ENCODE data around the gene CARF.
"Not testable (repeated sequence)": the region's sequence is repeated elsewhere in the genome, so short reads cannot be mapped to it uniquely, and the experiment has no call there.

The CARF gene

GRCh38 chr2:202938960-202939359, 26.9 kb downstream of the CARF start:
- no peak for DNase-seq (ENCODE audit: low spot score)

- DNase-seq (ENCODE audit: low spot score) = no peak
These were observed 29.7 kb downstream of the CARF start for GRCh38 chr2:202941771-202942170.

- DNase-seq (ENCODE audit: low spot score) = no peak
These were observed 32.3 kb downstream of the CARF start for GRCh38 chr2:202944408-202944807.

DNA sequence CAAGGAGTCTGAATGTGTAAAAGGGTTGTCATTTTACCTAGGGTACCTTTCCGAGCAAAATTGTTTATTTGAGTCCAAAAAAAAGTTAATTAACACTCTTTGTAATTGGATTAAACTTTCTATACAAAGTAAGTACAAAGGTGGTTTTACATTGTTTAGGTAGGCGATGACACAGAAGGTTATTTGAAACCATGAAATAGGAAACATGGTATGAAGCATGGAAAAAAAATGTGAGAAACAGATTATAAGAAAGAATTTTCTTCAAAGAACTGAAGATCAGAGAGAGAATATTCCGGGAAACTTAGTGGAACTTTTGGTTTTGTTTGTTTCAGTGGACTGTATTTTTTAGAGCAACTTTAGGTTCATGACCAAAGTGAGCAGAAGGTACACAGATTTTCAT, 32.7 kb downstream of the CARF start:
- no peak for DNase-seq (ENCODE audit: low spot score)

DNA sequence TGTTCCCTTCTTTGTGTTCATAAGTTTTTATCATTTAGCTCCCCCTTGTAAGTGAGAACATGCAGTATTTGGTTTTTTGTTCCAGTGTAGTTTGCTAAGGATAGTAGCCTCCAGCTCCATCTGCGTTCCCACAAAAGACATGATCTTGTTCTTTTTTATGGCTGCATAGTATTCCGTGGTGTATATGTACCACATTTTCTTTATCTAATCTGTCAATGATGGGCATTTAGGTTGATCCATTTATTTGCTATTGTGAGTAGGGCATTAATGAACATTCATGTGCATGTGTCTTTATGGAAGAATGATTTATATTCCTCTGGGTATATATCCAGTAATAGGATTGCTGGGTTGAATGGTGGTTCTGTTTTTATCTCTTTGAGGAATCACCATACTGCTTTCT, 33.4 kb downstream of the CARF start:
- no peak for DNase-seq (ENCODE audit: low spot score)

GRCh38 chr2:202949333-202949732, 37.3 kb downstream of the CARF start:
- DNase-seq (ENCODE audit: low spot score) = not testable (repeated sequence)

- no peak for DNase-seq (ENCODE audit: low spot score)
These were observed 38.5 kb downstream of the CARF start for GRCh38 chr2:202950592-202950991.

GRCh38 chr2:202960524-202960923, 48.4 kb downstream of the CARF start:
- DNase-seq (ENCODE audit: low spot score) = no peak

DNA sequence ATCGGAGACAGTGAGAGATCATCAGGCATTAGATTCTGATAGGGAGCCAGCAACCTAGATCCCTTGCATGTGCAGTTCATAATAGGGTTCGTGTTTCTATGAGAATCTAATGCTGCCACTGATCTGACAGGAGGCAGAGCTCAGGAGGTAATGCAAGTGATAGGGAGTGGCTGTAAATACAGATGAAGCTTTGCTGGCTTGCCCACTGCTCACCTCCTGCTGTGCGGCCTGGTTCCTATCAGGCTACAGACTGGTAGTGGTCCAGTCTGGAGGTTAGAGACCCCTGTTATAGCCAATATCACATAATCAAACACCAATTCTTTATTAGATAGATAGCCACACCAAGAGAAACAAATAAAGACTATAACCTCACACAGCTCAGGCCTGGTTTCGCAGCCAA, 51.6 kb downstream of the CARF start:
- DNase-seq (ENCODE audit: low spot score) = no peak

GRCh38 chr2:202965810-202966460, 53.9 kb downstream of the CARF start:
- no peak for DNase-seq (ENCODE audit: low spot score)

DNA sequence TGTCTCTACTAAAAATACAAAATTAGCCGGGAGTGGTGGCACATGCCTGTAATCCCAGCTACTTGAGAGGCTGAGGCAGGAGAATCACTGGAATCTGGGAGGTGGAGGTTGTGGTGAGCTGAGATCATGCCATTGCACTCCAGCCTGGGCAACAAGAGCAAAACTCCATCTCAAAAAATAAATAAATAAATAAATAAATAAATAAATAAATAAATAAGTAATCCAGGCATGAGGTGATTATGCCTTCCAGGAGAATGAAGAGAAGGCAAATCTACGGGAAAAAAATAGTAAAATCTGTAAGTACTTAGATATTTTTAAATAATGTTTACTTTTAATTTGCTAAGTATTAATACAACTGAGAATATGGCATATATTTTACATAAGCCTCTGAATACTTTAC, 57.3 kb downstream of the CARF start:
- not testable (repeated sequence) for DNase-seq (ENCODE audit: low spot score)

DNA sequence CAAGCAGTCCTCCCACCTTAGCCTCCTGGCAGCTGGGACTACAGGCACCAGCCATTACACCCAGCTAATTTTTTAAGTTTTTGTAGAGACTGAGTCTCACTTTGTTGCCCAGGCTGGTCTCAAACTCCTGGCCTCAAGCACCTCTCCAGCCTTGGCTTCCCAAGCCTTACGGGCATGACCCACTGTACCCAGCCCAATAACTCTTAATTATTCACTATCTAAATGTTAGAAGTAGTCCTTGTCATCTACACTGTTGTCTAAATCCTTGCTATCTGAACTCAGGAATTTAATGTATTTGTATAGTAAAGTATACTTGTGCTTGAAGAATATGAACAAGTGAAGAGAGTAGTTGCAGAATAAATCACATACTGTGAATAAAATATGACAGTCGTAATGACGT, 64.7 kb downstream of the CARF start:
- no peak for DNase-seq (ENCODE audit: low spot score)

GRCh38 chr2:202982779-202983491, 70.9 kb downstream of the CARF start:
- no peak for DNase-seq (ENCODE audit: low spot score)

GRCh38 chr2:202989749-202990148, 77.7 kb downstream of the CARF start:
- no peak for DNase-seq (ENCODE audit: low spot score)

- DNase-seq (ENCODE audit: low spot score) = no peak
These were observed 78.4 kb downstream of the CARF start for GRCh38 chr2:202990501-202990900.

- not testable (repeated sequence) for DNase-seq (ENCODE audit: low spot score)
These were observed 85.0 kb downstream of the CARF start for GRCh38 chr2:202997113-202997512.

DNA sequence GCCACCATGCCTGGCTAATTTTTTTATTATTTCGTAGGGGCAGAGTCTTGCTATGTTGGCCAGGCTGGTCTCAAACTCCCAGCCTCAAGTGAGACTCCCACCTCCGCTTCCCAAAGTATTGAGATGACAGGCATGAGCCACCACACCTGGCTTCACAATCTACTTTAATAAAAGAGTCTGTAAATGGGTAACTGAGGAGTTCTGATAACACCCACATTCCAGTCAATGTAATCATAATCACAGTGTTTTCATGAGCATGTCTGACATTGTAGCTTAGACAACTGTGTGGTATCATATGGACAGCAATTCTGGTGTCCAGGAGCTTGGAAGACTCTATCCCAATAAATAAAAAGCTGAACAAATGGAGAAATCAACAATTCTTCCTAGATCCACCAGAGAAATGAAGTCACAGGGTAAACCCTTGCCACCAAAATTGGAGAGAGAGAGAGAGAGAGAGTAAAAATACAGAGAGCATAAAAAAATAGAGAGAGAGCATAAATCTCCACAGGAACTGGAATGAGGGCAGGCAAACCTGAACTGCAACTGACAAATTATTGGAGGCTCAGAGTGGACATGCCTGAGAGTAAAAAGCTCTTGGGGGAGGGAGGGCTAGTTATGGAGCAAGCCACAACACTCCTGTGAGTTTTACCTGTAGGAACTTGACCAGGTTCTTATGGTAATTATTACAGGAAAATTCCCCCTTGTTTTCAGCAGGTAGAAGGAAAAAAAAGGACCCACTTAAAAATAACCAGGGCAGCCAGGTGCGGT, 90.2 kb downstream of the CARF start:
- DNase-seq (ENCODE audit: low spot score) = no peak

- DNase-seq (ENCODE audit: low spot score) = no peak
These were observed 91.6 kb downstream of the CARF start for GRCh38 chr2:203003716-203004115.

DNA sequence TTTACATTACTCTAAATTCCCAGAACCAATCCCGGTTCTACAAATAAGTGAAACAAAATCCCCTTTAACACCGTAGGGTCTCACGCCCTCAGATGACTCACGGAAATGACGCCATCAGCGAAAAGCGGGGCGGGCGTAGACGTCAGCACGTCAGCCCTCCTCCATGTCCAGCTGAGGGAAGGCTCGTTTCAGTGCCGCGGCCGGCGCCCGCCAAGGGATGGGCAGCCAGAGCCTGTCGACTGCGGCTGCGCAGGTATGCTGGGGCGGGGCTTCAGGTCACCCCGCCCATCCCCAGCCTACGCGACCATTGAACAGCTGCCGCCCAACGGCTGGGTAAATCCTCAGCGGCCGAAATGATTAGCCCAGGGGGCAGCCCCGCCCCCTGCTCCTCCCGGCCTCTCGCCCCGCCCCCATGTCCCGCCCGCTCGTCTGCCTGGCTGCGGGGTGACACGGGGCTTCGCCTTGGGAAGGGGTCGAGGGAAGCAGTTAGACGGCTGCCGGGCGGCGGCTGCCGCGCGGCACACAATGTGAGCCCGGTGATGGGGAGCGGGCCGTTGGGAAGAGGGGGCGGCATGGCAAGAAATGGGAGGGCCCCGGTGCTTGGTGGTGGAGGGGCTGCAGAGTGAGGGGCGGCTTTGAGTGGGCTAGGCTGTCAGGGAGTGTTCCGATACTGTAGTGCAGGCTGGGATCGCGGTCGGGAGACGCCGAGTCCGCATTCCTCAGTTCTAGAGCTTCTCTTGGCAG, 102.6 kb downstream of the CARF start, which contains the start of gene NBEAL1:
Gene NBEAL1 (plus strand): TSS at position 420 of the 744 bp plus-strand sequence. CDS start 1,510 bp downstream, outside the sequence.
- peak; percentile 66 for DNase-seq (ENCODE audit: low spot score)

DNA sequence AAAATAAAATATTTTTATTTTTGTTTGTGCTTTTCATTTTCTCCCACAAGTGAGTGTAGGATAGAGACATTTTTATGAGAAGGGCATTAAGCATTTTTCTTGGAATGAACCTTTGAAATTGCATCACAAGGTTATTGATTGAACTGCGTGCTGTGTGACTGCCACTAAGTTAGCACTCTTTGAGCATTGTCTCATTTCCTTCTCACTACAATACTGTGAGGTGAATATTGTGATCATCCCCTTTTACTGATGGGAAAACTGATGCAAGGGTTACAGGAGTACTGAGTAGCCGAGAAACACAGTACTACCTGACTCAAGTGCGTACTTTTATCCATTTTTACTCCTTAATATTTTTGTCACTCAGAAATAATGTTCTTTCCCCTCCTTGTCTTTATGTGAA, 104.6 kb downstream of the CARF start:
- DNase-seq (ENCODE audit: low spot score) = no peak

DNA sequence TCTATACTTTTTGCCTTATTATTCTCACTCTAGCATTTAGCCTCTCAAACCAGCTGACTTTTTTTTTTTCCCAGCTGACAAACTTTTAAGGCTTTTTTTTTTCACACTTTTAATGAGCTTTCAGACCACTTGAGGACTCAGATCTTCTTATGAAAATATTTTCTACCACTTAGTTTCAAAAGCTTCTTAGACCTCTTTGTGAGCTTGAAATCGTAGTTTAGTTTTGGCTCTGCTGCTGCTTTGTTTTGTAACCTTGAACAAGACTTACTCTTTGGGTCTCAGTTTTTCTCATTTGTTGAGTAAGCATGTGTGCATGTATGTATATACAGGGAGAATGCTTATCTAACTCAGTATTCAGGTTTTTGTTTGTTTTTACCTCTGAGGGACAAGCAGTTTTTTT, 106.1 kb downstream of the CARF start:
- DNase-seq (ENCODE audit: low spot score) = no peak

GRCh38 chr2:203019142-203019541, 107.1 kb downstream of the CARF start:
- DNase-seq (ENCODE audit: low spot score) = no peak
